KMS-11 (cell line): ENCODE data around the gene B3GNT7.

Experiments
- H2AFZ ChIP-seq: fragments of 200-600 bp; sonication (generic); 2 replicates; pipeline ENCODE4 v1.6.1; 2016; ENCODE audit warnings: antibody characterized with exemption, mixed run types, low read depth
- H3K27ac ChIP-seq: fragments of 200-600 bp; sonication (generic); 2 replicates; pipeline ENCODE4 v1.6.1; 2016; ENCODE audit warnings: mild to moderate bottlenecking, mixed run types
- H3K27me3 ChIP-seq: fragments of 200-600 bp; sonication (generic); 2 replicates; pipeline ENCODE4 v1.6.1; 2017; ENCODE audit warnings: mild to moderate bottlenecking, low read depth, mixed run types, moderate library complexity; ENCODE audit not compliant: insufficient read depth
- H3K36me3 ChIP-seq: fragments of 200-600 bp; sonication (generic); 2 replicates; pipeline ENCODE4 v1.6.1; 2017; ENCODE audit warnings: mild to moderate bottlenecking, mixed run types; ENCODE audit not compliant: insufficient read depth
- H3K4me1 ChIP-seq: fragments of 200-600 bp; sonication (generic); 2 replicates; pipeline ENCODE4 v1.6.1; 2016; ENCODE audit warnings: mild to moderate bottlenecking, low read depth, mixed run types; ENCODE audit not compliant: poor library complexity, severe bottlenecking
- H3K4me2 ChIP-seq: fragments of 200-600 bp; sonication (generic); 2 replicates; pipeline ENCODE4 v1.7.0; 2016; ENCODE audit warnings: mild to moderate bottlenecking, mixed run types
- H3K4me3 ChIP-seq: fragments of 200-600 bp; sonication (generic); IDR thresholded peaks from 2 replicates; pipeline ENCODE4 v1.6.1; 2017; ENCODE audit warnings: low read depth, low read length, mixed read lengths; ENCODE audit not compliant: insufficient read depth
- H3K79me2 ChIP-seq: fragments of 200-600 bp; sonication (generic); 2 replicates; pipeline ENCODE4 v1.6.1; 2016; ENCODE audit warnings: low read depth, mixed run types; ENCODE audit not compliant: insufficient read depth
- H3K9ac ChIP-seq: fragments of 200-600 bp; sonication (generic); 2 replicates; pipeline ENCODE4 v1.6.1; 2016; ENCODE audit warnings: mild to moderate bottlenecking, mixed run types
- H4K20me1 ChIP-seq: fragments of 200-600 bp; sonication (generic); 2 replicates; pipeline ENCODE4 v1.6.1; 2016; ENCODE audit warnings: mild to moderate bottlenecking, mixed run types; ENCODE audit not compliant: insufficient read depth
- CTCF ChIP-seq: fragments of 200-600 bp; sonication (generic); conservative IDR thresholded peaks from 2 replicates; pipeline ENCODE4 v1.6.1; 2017; ENCODE audit warnings: low read depth, mild to moderate bottlenecking, antibody characterized with exemption, low read length, moderate library complexity, mixed read lengths

The B3GNT7 gene

GRCh38 chr2:231376857-231377256, 18.7 kb upstream of the B3GNT7 start:
- Histone ChIP-seq H3K4me2 (no peak overlapping the region), H3K79me2 (no peaks in the 10 kb centered on the region), H3K9ac (no peak overlapping the region), H3K27ac (no peak overlapping the region), H4K20me1 (no peaks in the 10 kb centered on the region), H3K4me3 (no peak overlapping the region), H3K27me3 (no peaks in the 10 kb centered on the region), H3K36me3 (no peaks in the 10 kb centered on the region), H2AFZ (no peak overlapping the region), H3K4me1 (no peaks in the 10 kb centered on the region)
- TF ChIP-seq CTCF = no peak

- Histone ChIP-seq H3K4me2 (no peak overlapping the region), H3K27ac (no peak overlapping the region)
- no peak for TF ChIP-seq CTCF
These were observed 17.3 kb upstream of the B3GNT7 start for GRCh38 chr2:231378026-231378722.

GRCh38 chr2:231379266-231380215, 16.0 kb upstream of the B3GNT7 start:
- Histone ChIP-seq H3K9ac (no peak overlapping the region), H2AFZ (no peak overlapping the region), H3K4me2 (no peak overlapping the region), H3K79me2 (no peaks in the 10 kb centered on the region), H3K27ac (no peak overlapping the region), H3K36me3 (no peaks in the 10 kb centered on the region), H3K4me3 (no peak overlapping the region), H3K4me1 (no peaks in the 10 kb centered on the region), H4K20me1 (no peaks in the 10 kb centered on the region), H3K27me3 (no peaks in the 10 kb centered on the region)
- TF ChIP-seq CTCF = no peak

More at GRCh38 chr2:231378026-231378722, 17.3 kb upstream of the B3GNT7 start:
- H3K79me2 ChIP-seq = no peaks in the 10 kb centered on the region
- H3K36me3 ChIP-seq = no peaks in the 10 kb centered on the region
- no peaks in the 10 kb centered on the region for H3K27me3 ChIP-seq
- no peaks in the 10 kb centered on the region for H3K4me1 ChIP-seq
- no peak overlapping the region for H2AFZ ChIP-seq
- no peaks in the 10 kb centered on the region for H4K20me1 ChIP-seq
- H3K9ac ChIP-seq = no peak overlapping the region
- no peak overlapping the region for H3K4me3 ChIP-seq

GRCh38 chr2:231380307-231380706, 15.2 kb upstream of the B3GNT7 start:
- H3K4me1 ChIP-seq = no peaks in the 10 kb centered on the region
- no peaks in the 10 kb centered on the region for H4K20me1 ChIP-seq
- no peak overlapping the region for H3K27ac ChIP-seq
- no peaks in the 10 kb centered on the region for H3K36me3 ChIP-seq
- H2AFZ ChIP-seq = no peak overlapping the region
- no peak for TF ChIP-seq CTCF
- H3K27me3 ChIP-seq = no peaks in the 10 kb centered on the region
- no peak overlapping the region for H3K9ac ChIP-seq
- H3K79me2 ChIP-seq = no peaks in the 10 kb centered on the region
- no peak overlapping the region for H3K4me3 ChIP-seq
- H3K4me2 ChIP-seq = no peak overlapping the region
